ENCODE data around the gene MYLK. TPM values are rescaled to one million over a fixed set of nuclear protein-coding genes. Genes with fewer than 3 reads are reported as not detected.

MYLK gene
- total and polyA plus RNA-seq, 9 donors: 16.4 to 34.5 (median 27.0) TPM

DNA sequence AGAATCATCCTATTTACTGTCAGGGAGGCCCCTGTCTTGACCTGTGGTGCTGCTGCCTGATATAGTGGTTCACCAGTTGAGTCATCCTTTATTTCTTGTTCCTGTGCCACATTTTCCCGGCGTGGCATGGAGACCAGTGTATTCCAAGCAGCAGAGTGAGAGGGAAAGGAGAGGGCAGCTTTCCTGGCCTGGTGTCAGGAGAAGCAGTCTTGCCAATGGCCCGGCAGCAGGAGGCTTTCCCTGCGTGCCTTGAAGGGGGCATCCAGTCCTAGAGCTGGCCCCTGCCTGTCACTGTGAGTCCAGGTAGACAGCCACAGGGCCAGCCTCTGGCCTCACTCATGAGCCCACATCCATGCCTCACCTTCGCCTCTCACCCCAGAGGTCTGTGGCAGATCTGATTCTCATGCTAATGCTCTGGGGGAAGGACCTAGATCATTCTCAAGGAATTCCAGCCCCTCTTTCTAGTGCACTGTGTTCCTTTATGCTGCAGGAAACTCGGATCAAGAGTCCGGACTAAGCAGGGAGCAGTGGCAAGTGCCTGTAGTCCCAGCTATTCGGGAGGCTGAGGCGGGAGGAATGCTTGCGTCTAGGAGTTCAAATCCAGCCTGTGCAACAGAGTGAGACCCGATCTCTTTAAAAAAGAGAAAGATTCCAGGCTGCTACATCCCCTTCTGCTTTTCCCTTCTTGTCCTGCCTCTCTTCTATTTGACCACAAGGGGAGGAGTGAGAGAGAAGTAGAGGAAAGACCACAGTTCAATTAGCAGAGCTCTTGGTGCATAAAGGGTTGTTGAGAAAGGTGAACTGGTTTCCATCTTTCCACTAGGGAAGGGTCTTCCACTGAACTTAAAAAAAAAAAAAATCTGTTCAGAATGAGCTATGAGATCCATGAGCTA, 232.4 kb downstream of the MYLK start:
- Histone ChIP-seq H3K9me3 (replicated peaks; ENCODE audit: control insufficient read depth, low read depth, low read length) (no peaks in the 10 kb centered on the region), H3K36me3 (ENCODE audit: control insufficient read depth, insufficient read depth, low read length) (peaks cover 4% of the 10 kb centered on the region), H3K4me3 (ENCODE audit: low read length) (no peak overlapping the region), H3K27ac (ENCODE audit: low read length) (no peak overlapping the region), H3K27me3 (ENCODE audit: control insufficient read depth, insufficient read depth, low read length) (no peaks in the 10 kb centered on the region), H3K4me1 (ENCODE audit: control insufficient read depth, insufficient read depth, low read length) (peaks cover 19% of the 10 kb centered on the region)
- 80% methylated on average over 8 of the region's 11 CpGs for WGBS (ENCODE audit: insufficient coverage)
- DNase-seq: no peak

DNA sequence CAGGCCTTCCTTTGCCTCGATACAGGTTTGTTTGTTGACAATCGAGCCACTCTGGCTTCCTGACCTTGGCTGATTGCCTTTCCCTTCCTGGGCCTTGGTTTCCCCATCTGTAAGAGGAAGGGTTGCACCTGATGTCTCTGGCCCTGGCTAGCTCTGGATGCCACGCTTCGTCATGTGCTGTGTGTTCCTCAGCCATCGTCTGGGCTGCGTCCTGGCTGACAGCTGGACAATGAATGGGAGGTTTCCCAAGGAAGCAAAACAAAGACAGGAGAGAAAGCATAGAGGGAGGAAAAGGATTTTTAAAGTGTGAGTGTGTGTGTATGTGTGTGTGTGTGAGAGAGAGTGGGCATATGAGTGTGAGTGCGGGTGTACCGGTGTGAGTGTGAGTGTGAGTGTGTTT, 234.0 kb downstream of the MYLK start:
- whole genome bisulfite sequencing (ENCODE audit: insufficient coverage): 85% methylated on average over 6 of the region's 8 CpGs
- peaks cover 4% of the 10 kb centered on the region for H3K36me3 ChIP-seq (ENCODE audit: control insufficient read depth, insufficient read depth, low read length)
- DNase-seq: no peak

DNA sequence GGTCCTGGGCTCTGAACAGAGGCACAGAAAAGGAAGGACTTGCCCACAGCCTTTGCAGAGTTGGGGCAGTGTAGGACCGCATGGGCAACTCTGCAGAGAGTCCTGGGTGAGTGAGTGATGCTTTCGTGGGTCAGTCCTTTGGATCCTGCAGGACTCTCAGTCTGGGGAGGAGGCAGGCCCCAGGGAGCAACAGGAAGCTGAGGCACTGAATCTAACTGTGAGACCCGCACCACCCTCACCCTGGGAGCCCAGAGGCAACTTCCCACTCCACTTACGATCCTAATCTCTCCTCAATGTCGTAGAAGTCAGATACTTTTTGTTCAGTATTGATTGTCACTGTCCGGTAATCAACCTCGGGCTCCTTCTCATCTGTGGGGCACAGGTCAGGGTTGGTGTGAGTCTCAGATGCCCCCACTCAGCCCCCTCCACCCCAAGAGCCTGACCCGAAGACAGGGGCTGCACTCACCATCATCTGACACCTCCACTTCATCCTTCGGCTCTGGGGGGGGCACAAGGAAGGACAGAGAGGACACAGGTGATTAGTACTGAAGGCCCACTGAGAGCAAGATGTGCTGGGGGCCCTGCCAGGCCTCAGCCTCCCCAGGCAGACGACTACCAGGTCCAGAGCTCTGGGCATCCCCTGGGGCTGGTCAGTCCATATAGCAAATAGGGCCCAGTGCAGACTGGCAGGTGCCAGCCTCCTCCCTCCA, 235.3 kb downstream of the MYLK start:
- H3K4me3 ChIP-seq (ENCODE audit: low read length): no peak overlapping the region
- H3K27ac ChIP-seq (ENCODE audit: low read length): no peak overlapping the region
- no peaks in the 10 kb centered on the region for H3K27me3 ChIP-seq (ENCODE audit: control insufficient read depth, insufficient read depth, low read length)
- 67% methylated on average over 8 of the region's 10 CpGs for WGBS (ENCODE audit: insufficient coverage)
- H3K9me3 ChIP-seq (replicated peaks; ENCODE audit: control insufficient read depth, low read depth, low read length): no peaks in the 10 kb centered on the region
- H3K36me3 ChIP-seq (ENCODE audit: control insufficient read depth, insufficient read depth, low read length): peaks cover 7% of the 10 kb centered on the region
- peaks cover 17% of the 10 kb centered on the region for H3K4me1 ChIP-seq (ENCODE audit: control insufficient read depth, insufficient read depth, low read length)
- no peak for DNase-seq

More for the DNA sequence above, 234.0 kb downstream of the MYLK start:
- H3K4me3 ChIP-seq (ENCODE audit: low read length): no peak overlapping the region
- H3K27me3 ChIP-seq (ENCODE audit: control insufficient read depth, insufficient read depth, low read length): no peaks in the 10 kb centered on the region
- peaks cover 19% of the 10 kb centered on the region for H3K4me1 ChIP-seq (ENCODE audit: control insufficient read depth, insufficient read depth, low read length)
- no peak overlapping the region for H3K27ac ChIP-seq (ENCODE audit: low read length)
- no peaks in the 10 kb centered on the region for H3K9me3 ChIP-seq (replicated peaks; ENCODE audit: control insufficient read depth, low read depth, low read length)

DNA sequence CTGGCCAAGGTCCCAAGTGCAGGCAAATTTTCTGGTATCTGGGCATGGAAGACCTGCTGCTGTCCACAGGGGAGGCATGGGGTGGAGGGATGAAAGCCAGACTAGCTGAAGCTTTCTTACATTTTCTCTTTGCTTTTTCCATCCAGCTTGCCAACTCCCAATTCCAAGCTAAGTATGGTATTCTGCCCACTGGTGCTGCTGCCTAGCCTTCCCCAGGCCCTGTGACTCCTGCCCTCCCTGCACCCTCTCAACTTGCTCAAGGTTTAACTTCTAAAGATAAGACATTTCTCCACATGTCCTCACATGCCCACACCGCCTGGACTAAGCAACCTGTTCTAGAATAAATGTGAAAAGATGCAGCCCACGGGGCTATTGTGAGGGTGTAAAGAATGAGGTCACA, 239.8 kb downstream of the MYLK start:
- Histone ChIP-seq H3K27ac (ENCODE audit: low read length) (no peak overlapping the region), H3K4me3 (ENCODE audit: low read length) (no peak overlapping the region), H3K27me3 (ENCODE audit: control insufficient read depth, insufficient read depth, low read length) (no peaks in the 10 kb centered on the region), H3K9me3 (replicated peaks; ENCODE audit: control insufficient read depth, low read depth, low read length) (no peaks in the 10 kb centered on the region), H3K36me3 (ENCODE audit: control insufficient read depth, insufficient read depth, low read length) (peaks cover 9% of the 10 kb centered on the region), H3K4me1 (ENCODE audit: control insufficient read depth, insufficient read depth, low read length) (peaks cover 17% of the 10 kb centered on the region)
- no peak for DNase-seq
- 83% methylated on average over 2 of the region's 2 CpGs for WGBS (ENCODE audit: insufficient coverage)

DNA sequence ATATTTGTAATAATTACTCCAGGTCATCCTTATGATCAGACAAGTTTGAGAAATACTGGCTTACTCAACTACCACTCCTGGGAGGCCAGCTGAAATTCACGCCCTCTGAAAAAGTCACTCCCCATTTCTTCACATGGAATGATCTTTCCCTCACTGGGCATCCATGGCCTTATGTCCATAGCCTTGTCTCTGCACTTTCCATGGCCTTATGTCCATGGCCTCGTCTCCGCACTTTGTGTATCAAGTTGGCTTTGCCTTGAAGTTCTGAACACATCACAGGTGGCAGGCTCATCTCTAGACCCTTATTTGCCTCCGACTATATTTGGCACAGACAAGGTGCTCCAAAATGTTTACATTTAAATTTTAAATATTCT, 241.2 kb downstream of the MYLK start:
- peaks cover 8% of the 10 kb centered on the region for H3K36me3 ChIP-seq (ENCODE audit: control insufficient read depth, insufficient read depth, low read length)
- H3K4me3 ChIP-seq (ENCODE audit: low read length): no peak overlapping the region
- H3K27ac ChIP-seq (ENCODE audit: low read length): no peak overlapping the region
- peaks cover 19% of the 10 kb centered on the region for H3K4me1 ChIP-seq (ENCODE audit: control insufficient read depth, insufficient read depth, low read length)
- DNase-seq: no peak
- H3K27me3 ChIP-seq (ENCODE audit: control insufficient read depth, insufficient read depth, low read length): no peaks in the 10 kb centered on the region
- no peaks in the 10 kb centered on the region for H3K9me3 ChIP-seq (replicated peaks; ENCODE audit: control insufficient read depth, low read depth, low read length)
- WGBS (ENCODE audit: insufficient coverage): 98% methylated on average over 3 of the region's 4 CpGs

DNA sequence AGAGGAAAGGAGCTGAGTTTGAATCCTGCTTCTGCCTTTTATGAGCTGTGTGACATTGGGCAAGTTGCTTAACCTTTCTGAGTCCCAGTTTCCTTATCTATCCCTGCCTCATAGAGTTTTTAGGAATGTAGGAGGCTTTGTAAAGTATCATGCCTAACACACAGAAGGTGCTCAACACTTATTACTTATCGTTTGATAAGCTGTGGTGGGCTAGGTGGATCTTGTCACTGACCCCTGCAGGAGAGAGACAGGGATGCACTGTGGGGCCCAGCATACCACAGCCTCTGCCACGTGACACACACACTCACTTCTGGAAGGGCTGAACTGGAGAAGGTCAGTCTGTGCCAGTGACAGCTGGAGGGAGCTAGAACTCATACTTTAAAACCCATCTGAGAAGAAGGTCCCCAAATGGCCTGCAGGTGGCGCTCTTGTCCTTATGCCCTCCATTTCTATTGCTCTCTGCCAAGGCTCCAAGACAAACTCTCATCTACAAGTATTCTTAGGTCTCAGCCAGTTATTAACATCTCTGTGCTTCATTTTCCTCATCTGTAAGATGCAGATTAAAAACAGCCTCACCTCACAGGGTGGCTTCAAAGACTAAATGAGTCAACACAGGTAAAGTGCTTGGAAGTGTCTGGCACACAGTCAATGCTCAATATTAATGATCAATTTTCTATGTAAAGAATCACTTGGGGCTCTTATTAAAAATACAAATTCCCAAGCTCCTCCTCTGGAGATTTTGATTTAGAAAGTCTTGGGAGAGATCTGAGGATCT, 241.8 kb downstream of the MYLK start:
- Histone ChIP-seq H3K4me3 (ENCODE audit: low read length) (no peak overlapping the region), H3K4me1 (ENCODE audit: control insufficient read depth, insufficient read depth, low read length) (peaks cover 21% of the 10 kb centered on the region), H3K9me3 (replicated peaks; ENCODE audit: control insufficient read depth, low read depth, low read length) (no peaks in the 10 kb centered on the region), H3K36me3 (ENCODE audit: control insufficient read depth, insufficient read depth, low read length) (peaks cover 8% of the 10 kb centered on the region), H3K27me3 (ENCODE audit: control insufficient read depth, insufficient read depth, low read length) (no peaks in the 10 kb centered on the region), H3K27ac (ENCODE audit: low read length) (no peak overlapping the region)
- DNase-seq: peak; percentile 68
- WGBS (ENCODE audit: insufficient coverage): 20% methylated on average over 1 of the region's 3 CpGs

DNA sequence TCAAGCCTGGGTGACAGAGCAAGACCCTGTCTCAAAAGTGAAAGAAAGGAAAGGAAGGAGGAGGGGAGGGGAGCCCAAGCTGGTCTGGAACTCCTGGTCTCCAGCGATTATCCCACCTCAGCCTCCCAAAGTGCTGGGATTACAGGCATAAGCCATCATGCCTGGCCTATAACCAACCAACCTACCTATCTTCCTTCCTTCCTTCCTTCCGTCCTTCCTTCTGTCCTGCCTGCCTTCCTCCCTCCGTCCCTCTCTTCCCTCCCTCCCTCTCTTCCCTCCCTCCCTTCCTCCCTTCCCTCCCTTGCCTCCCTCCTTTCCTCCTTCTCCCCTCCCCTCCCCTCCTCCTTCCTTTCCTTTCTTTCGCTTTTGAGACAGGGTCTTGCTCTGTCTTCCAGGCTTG, 242.6 kb downstream of the MYLK start:
- no peak overlapping the region for H3K4me3 ChIP-seq (ENCODE audit: low read length)
- peaks cover 25% of the 10 kb centered on the region for H3K4me1 ChIP-seq (ENCODE audit: control insufficient read depth, insufficient read depth, low read length)
- WGBS (ENCODE audit: insufficient coverage): 80% methylated on average over 4 of the region's 4 CpGs
- no peaks in the 10 kb centered on the region for H3K27me3 ChIP-seq (ENCODE audit: control insufficient read depth, insufficient read depth, low read length)
- no peaks in the 10 kb centered on the region for H3K9me3 ChIP-seq (replicated peaks; ENCODE audit: control insufficient read depth, low read depth, low read length)
- peaks cover 8% of the 10 kb centered on the region for H3K36me3 ChIP-seq (ENCODE audit: control insufficient read depth, insufficient read depth, low read length)
- H3K27ac ChIP-seq (ENCODE audit: low read length): no peak overlapping the region
- no peak for DNase-seq

DNA sequence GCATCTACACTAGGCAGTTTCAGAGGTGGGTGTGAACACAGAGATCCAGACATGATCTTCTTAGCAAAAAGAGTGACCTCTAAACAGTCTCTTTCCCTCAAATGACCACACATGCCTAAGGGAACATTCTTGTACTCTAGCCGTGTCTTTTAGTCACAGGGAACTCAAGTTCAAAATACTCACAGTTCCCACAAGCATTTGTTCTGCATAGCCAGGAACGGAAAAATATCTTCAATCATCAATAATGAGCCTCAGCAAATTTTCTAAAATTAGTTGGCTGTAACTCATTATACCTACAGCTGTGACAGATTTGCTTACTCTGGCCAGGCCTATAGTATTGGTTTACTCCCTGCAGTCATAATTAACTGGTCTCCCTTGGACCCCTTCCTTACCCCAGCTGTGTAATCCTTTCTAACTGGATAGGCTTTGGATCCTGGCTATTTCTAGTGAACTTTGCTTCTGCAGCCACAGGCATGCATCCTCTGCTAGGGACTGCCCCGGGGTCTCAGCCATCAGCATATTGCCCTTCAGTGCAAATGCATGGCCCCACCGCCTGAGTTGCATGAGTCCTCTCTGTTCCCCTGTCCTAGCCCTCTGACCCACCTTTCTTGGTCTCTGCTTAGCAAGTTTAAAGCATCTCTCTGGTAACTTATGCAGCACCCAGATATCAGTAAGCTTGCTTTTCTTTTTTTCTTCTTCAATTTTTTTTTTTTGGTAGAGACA, 243.2 kb downstream of the MYLK start:
- Histone ChIP-seq H3K27me3 (ENCODE audit: control insufficient read depth, insufficient read depth, low read length) (no peaks in the 10 kb centered on the region), H3K36me3 (ENCODE audit: control insufficient read depth, insufficient read depth, low read length) (peaks cover 8% of the 10 kb centered on the region), H3K4me1 (ENCODE audit: control insufficient read depth, insufficient read depth, low read length) (peaks cover 31% of the 10 kb centered on the region), H3K9me3 (replicated peaks; ENCODE audit: control insufficient read depth, low read depth, low read length) (no peaks in the 10 kb centered on the region), H3K27ac (ENCODE audit: low read length) (peak overlapping the region; percentile 6), H3K4me3 (ENCODE audit: low read length) (no peak overlapping the region)
- no peak for DNase-seq
- 52% methylated on average over 4 of the region's 4 CpGs for WGBS (ENCODE audit: insufficient coverage)

DNA sequence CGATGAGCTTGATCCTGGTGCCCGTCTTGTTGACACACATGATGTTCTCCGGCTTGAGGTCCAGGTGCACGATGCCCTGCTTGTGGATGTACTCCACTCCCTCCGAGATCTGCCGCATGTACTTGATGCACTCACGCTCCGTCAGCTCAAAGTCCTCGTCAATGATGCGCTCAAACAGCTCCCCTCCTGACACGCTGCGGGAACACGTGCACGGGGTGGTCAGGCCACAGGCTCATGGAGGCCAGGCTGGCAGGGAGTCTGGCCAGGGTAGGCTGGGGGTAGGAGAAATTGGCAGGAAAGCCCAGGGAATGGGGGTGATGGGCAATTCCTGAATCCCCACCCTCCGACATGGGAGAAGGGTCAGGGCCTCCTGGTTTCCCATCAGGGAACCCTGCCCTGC, 243.8 kb downstream of the MYLK start:
- no peak for DNase-seq
- no peak overlapping the region for H3K4me3 ChIP-seq (ENCODE audit: low read length)
- H3K9me3 ChIP-seq (replicated peaks; ENCODE audit: control insufficient read depth, low read depth, low read length): no peaks in the 10 kb centered on the region
- H3K4me1 ChIP-seq (ENCODE audit: control insufficient read depth, insufficient read depth, low read length): peaks cover 34% of the 10 kb centered on the region
- no peaks in the 10 kb centered on the region for H3K27me3 ChIP-seq (ENCODE audit: control insufficient read depth, insufficient read depth, low read length)
- H3K27ac ChIP-seq (ENCODE audit: low read length): peak overlapping the region; percentile 6
- peaks cover 8% of the 10 kb centered on the region for H3K36me3 ChIP-seq (ENCODE audit: control insufficient read depth, insufficient read depth, low read length)
- 92% methylated on average over 15 of the region's 15 CpGs for WGBS (ENCODE audit: insufficient coverage)

All from muscle of leg (tissue), 11 donors.